GM15510 (cell line): ENCODE results near the gene SLC45A3.

Source experiments
- POLR2A ChIP-seq: IDR thresholded peaks from 3 replicates; pipeline ENCODE4 v1.6.1; 2011; ENCODE audit warnings: borderline replicate concordance; ENCODE audit not compliant: insufficient read length; ENCODE audit errors: extremely low read depth

Gene SLC45A3

GRCh38 chr1:205704903-205705302 lies 24.6 kb upstream of the SLC45A3 start:
- no peak for TF ChIP-seq POLR2A

- TF ChIP-seq POLR2A: no peak
Measured at GRCh38 chr1:205703072-205703471, 22.8 kb upstream of the SLC45A3 start.

- no peak for TF ChIP-seq POLR2A
Measured at GRCh38 chr1:205701891-205702290, 21.6 kb upstream of the SLC45A3 start.

- no peak for TF ChIP-seq POLR2A
Measured at GRCh38 chr1:205701420-205701819, 21.1 kb upstream of the SLC45A3 start.

GRCh38 chr1:205700865-205701401 lies 20.6 kb upstream of the SLC45A3 start:
- no peak for TF ChIP-seq POLR2A

GRCh38 chr1:205699416-205699815 lies 19.1 kb upstream of the SLC45A3 start:
- TF ChIP-seq POLR2A: no peak

GRCh38 chr1:205698921-205699320 lies 18.6 kb upstream of the SLC45A3 start:
- no peak for TF ChIP-seq POLR2A

- TF ChIP-seq POLR2A: no peak
Measured at GRCh38 chr1:205693421-205693991, 13.2 kb upstream of the SLC45A3 start.

GRCh38 chr1:205692423-205692822 lies 12.1 kb upstream of the SLC45A3 start:
- TF ChIP-seq POLR2A: no peak

GRCh38 chr1:205690122-205690756 lies 9.9 kb upstream of the SLC45A3 start:
- no peak for TF ChIP-seq POLR2A

- no peak for TF ChIP-seq POLR2A
Measured at GRCh38 chr1:205689479-205689878, 9.2 kb upstream of the SLC45A3 start.

GRCh38 chr1:205688171-205689080 lies 8.1 kb upstream of the SLC45A3 start:
- TF ChIP-seq POLR2A: no peak

- no peak for TF ChIP-seq POLR2A
Measured at GRCh38 chr1:205687242-205687641, 6.9 kb upstream of the SLC45A3 start.

GRCh38 chr1:205681364-205681763 lies 1.1 kb upstream of the SLC45A3 start:
- TF ChIP-seq POLR2A: no peak
